ENCODE data around the gene USP17L24.
"Not testable (repeated sequence)": the region's sequence is repeated elsewhere in the genome, so short reads cannot be mapped to it uniquely, and the experiment has no call there.

Gene USP17L24, protein sequence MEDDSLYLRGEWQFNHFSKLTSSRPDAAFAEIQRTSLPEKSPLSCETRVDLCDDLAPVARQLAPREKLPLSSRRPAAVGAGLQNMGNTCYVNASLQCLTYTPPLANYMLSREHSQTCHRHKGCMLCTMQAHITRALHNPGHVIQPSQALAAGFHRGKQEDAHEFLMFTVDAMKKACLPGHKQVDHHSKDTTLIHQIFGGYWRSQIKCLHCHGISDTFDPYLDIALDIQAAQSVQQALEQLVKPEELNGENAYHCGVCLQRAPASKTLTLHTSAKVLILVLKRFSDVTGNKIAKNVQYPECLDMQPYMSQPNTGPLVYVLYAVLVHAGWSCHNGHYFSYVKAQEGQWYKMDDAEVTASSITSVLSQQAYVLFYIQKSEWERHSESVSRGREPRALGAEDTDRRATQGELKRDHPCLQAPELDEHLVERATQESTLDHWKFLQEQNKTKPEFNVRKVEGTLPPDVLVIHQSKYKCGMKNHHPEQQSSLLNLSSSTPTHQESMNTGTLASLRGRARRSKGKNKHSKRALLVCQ

DNA sequence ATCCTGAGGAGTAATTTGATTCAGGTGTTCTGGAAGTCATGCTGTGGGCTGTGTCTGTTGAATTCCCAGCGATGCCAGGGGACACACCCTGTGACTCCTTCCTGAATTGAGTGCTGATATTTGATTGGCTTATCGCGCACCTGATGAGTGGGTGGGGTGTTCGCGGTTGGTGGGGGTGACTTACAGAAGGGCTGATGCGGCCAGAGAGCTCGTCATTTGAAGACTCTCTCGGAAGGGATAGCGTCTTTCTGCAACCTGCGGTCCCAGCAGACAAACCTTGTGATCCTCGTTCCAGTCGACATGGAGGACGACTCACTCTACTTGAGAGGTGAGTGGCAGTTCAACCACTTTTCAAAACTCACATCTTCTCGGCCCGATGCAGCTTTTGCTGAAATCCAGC lies at the start of gene USP17L24:
Gene USP17L24 (plus strand): TSS at position 301 of the 400 bp plus-strand sequence. CDS start 0 bp downstream, at position 301.
- DNase-seq = not testable (repeated sequence)

DNA sequence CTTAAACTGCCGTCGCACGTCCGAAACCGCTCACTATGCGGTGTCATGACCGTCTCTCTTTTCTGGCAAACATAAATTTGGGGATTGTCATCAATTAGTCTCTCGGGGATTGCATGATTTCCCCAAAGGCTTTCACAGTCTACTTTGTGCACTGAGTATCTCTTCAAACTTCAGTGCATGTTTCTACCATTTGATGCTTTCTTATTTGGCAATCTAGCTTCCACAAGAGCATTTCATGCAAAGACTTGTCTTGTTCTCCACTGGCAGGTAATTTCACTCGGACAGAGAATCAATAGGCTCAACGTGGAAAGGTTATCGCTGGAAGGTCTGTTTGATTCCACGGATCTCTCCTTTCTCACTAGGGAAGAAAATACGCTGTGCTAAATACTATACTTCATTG lies 774 bp upstream of the USP17L24 start:
- DNase-seq = not testable (repeated sequence)

DNA sequence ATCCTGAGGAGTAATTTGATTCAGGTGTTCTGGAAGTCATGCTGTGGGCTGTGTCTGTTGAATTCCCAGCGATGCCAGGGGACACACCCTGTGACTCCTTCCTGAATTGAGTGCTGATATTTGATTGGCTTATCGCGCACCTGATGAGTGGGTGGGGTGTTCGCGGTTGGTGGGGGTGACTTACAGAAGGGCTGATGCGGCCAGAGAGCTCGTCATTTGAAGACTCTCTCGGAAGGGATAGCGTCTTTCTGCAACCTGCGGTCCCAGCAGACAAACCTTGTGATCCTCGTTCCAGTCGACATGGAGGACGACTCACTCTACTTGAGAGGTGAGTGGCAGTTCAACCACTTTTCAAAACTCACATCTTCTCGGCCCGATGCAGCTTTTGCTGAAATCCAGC lies 4.6 kb downstream of the USP17L24 start, which contains the start of gene USP17L25:
Gene USP17L25 (plus strand): TSS at position 301 of the 400 bp plus-strand sequence. CDS start 0 bp downstream, at position 301.
- DNase-seq = not testable (repeated sequence)

DNA sequence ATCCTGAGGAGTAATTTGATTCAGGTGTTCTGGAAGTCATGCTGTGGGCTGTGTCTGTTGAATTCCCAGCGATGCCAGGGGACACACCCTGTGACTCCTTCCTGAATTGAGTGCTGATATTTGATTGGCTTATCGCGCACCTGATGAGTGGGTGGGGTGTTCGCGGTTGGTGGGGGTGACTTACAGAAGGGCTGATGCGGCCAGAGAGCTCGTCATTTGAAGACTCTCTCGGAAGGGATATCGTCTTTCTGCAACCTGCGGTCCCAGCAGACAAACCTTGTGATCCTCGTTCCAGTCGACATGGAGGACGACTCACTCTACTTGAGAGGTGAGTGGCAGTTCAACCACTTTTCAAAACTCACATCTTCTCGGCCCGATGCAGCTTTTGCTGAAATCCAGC lies 9.4 kb downstream of the USP17L24 start, which contains the start of gene USP17L26:
Gene USP17L26 (plus strand): TSS at position 301 of the 400 bp plus-strand sequence. CDS start 0 bp downstream, at position 301.
- DNase-seq = not testable (repeated sequence)

DNA sequence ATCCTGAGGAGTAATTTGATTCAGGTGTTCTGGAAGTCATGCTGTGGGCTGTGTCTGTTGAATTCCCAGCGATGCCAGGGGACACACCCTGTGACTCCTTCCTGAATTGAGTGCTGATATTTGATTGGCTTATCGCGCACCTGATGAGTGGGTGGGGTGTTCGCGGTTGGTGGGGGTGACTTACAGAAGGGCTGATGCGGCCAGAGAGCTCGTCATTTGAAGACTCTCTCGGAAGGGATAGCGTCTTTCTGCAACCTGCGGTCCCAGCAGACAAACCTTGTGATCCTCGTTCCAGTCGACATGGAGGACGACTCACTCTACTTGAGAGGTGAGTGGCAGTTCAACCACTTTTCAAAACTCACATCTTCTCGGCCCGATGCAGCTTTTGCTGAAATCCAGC lies 14.1 kb downstream of the USP17L24 start, which contains the start of gene USP17L5:
Gene USP17L5 (plus strand): TSS at position 301 of the 400 bp plus-strand sequence. CDS start 0 bp downstream, at position 301.
- not testable (repeated sequence) for DNase-seq

DNA sequence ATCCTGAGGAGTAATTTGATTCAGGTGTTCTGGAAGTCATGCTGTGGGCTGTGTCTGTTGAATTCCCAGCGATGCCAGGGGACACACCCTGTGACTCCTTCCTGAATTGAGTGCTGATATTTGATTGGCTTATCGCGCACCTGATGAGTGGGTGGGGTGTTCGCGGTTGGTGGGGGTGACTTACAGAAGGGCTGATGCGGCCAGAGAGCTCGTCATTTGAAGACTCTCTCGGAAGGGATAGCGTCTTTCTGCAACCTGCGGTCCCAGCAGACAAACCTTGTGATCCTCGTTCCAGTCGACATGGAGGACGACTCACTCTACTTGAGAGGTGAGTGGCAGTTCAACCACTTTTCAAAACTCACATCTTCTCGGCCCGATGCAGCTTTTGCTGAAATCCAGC lies 18.9 kb downstream of the USP17L24 start, which contains the start of gene USP17L27:
Gene USP17L27 (plus strand): TSS at position 301 of the 400 bp plus-strand sequence. CDS start 0 bp downstream, at position 301.
- not testable (repeated sequence) for DNase-seq

DNA sequence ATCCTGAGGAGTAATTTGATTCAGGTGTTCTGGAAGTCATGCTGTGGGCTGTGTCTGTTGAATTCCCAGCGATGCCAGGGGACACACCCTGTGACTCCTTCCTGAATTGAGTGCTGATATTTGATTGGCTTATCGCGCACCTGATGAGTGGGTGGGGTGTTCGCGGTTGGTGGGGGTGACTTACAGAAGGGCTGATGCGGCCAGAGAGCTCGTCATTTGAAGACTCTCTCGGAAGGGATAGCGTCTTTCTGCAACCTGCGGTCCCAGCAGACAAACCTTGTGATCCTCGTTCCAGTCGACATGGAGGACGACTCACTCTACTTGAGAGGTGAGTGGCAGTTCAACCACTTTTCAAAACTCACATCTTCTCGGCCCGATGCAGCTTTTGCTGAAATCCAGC lies 23.6 kb downstream of the USP17L24 start, which contains the start of gene USP17L28:
Gene USP17L28 (plus strand): TSS at position 301 of the 400 bp plus-strand sequence. CDS start 0 bp downstream, at position 301.
- DNase-seq = not testable (repeated sequence)

DNA sequence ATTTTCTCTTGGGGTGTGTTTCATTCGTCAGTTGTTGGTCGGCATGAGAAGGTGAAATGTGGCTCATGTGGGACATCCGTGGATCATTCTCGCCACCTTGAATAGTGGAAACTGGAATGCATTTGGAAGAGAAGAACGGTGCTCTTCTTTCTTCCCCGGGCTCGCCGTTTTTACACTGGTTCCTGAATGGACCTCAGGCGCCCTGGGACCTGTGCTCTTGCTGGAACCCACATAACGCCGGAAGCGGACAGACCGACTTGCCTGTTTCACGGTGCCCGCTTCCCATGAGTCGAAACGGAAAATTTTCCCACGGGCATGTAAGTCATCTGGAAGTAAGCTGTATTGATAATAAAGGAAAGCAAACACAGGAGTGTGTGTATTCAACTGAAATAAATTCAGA lies 25.9 kb downstream of the USP17L24 start:
- DNase-seq = not testable (repeated sequence)

DNA sequence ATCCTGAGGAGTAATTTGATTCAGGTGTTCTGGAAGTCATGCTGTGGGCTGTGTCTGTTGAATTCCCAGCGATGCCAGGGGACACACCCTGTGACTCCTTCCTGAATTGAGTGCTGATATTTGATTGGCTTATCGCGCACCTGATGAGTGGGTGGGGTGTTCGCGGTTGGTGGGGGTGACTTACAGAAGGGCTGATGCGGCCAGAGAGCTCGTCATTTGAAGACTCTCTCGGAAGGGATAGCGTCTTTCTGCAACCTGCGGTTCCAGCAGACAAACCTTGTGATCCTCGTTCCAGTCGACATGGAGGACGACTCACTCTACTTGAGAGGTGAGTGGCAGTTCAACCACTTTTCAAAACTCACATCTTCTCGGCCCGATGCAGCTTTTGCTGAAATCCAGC lies 28.4 kb downstream of the USP17L24 start, which contains the start of gene USP17L29:
Gene USP17L29 (plus strand): TSS at position 301 of the 400 bp plus-strand sequence. CDS start 0 bp downstream, at position 301.
- DNase-seq = not testable (repeated sequence)

DNA sequence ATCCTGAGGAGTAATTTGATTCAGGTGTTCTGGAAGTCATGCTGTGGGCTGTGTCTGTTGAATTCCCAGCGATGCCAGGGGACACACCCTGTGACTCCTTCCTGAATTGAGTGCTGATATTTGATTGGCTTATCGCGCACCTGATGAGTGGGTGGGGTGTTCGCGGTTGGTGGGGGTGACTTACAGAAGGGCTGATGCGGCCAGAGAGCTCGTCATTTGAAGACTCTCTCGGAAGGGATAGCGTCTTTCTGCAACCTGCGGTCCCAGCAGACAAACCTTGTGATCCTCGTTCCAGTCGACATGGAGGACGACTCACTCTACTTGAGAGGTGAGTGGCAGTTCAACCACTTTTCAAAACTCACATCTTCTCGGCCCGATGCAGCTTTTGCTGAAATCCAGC lies 37.9 kb downstream of the USP17L24 start, which contains the start of gene USP17L30:
Gene USP17L30 (plus strand): TSS at position 301 of the 400 bp plus-strand sequence. CDS start 0 bp downstream, at position 301.
- DNase-seq = not testable (repeated sequence)

Data from eye (tissue), 1 donor.